Transverse colon (tissue), 4 donors: ENCODE results near the gene RICTOR.

Experiments used
- EP300 ChIP-seq: sonication (generic); formaldehyde crosslinking; IDR thresholded peaks from one replicate; pipeline ENCODE4 v1.6.1; 2017; ENCODE audit warnings: antibody characterized with exemption, low read depth
- POLR2A ChIP-seq: fragments of 450-650 bp; IDR thresholded peaks from one replicate; pipeline ENCODE4 v1.6.1; 2016; ENCODE audit warnings: antibody characterized with exemption, mild to moderate bottlenecking, moderate library complexity
- POLR2AphosphoS5 ChIP-seq, 3 donors: sonication (generic); formaldehyde crosslinking; IDR thresholded peaks; one replicate each; pipeline ENCODE4 v1.6.1; 2016; ENCODE audit warnings: antibody characterized with exemption in 3 of 3
- TF ChIP-seq, protein P1 (sequence below), 5 experiments: fragments of 200-600 bp in 3 of 5; fragments of 450-650 bp in 2 of 5; sonication (generic) in 3 of 5; IDR thresholded peaks; 1 replicate in 2 of 5; 2 replicates in 3 of 5; pipeline ENCODE4 v1.5.1; 2016 to 2017; ENCODE audit warnings: antibody characterized with exemption in 5 of 5, inconsistent platforms in 3 of 5, mild to moderate bottlenecking in 2 of 5, moderate library complexity in 1 of 5

DNA sequence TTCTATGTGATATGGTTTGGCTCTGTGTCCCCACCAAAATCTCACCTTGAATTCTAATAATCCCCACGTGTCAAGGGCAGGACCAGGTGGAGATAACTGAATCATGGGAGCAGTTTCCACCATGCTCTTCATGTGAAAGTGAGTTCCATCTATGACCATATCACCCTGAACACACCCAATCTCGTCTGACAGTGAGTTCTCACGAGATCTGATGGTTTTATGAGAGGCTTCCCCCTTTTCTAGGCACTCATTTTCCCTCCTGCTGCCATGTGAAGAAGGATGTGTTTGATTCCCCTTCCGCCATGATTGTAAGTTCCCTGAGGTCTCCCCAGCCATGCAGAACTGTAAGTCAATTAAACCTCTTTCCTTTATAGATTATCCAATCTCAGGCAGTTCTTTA is 64.2 kb downstream of the RICTOR start:
- TF ChIP-seq, protein P1, sequence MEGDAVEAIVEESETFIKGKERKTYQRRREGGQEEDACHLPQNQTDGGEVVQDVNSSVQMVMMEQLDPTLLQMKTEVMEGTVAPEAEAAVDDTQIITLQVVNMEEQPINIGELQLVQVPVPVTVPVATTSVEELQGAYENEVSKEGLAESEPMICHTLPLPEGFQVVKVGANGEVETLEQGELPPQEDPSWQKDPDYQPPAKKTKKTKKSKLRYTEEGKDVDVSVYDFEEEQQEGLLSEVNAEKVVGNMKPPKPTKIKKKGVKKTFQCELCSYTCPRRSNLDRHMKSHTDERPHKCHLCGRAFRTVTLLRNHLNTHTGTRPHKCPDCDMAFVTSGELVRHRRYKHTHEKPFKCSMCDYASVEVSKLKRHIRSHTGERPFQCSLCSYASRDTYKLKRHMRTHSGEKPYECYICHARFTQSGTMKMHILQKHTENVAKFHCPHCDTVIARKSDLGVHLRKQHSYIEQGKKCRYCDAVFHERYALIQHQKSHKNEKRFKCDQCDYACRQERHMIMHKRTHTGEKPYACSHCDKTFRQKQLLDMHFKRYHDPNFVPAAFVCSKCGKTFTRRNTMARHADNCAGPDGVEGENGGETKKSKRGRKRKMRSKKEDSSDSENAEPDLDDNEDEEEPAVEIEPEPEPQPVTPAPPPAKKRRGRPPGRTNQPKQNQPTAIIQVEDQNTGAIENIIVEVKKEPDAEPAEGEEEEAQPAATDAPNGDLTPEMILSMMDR (IDR thresholded peaks at IDR 0.05) = no peak
- TF ChIP-seq EP300 (no peak), POLR2A (no peak), POLR2AphosphoS5 (IDR thresholded peaks at IDR 0.05) (no peak)
